HG02884 (cell line): ENCODE results near the gene SLC10A2.
"Not testable (repeated sequence)": the region's sequence is repeated elsewhere in the genome, so short reads cannot be mapped to it uniquely, and the experiment has no call there.

ENCODE experiments used
- ATAC-seq: cut with Tn5 transposase; IDR thresholded peaks from one replicate; pipeline ENCODE4 v1.9.1; 2021; ENCODE audit warnings: mild to moderate bottlenecking, moderate library complexity; ENCODE audit not compliant: unreplicated experiment

Gene SLC10A2, protein sequence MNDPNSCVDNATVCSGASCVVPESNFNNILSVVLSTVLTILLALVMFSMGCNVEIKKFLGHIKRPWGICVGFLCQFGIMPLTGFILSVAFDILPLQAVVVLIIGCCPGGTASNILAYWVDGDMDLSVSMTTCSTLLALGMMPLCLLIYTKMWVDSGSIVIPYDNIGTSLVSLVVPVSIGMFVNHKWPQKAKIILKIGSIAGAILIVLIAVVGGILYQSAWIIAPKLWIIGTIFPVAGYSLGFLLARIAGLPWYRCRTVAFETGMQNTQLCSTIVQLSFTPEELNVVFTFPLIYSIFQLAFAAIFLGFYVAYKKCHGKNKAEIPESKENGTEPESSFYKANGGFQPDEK

DNA sequence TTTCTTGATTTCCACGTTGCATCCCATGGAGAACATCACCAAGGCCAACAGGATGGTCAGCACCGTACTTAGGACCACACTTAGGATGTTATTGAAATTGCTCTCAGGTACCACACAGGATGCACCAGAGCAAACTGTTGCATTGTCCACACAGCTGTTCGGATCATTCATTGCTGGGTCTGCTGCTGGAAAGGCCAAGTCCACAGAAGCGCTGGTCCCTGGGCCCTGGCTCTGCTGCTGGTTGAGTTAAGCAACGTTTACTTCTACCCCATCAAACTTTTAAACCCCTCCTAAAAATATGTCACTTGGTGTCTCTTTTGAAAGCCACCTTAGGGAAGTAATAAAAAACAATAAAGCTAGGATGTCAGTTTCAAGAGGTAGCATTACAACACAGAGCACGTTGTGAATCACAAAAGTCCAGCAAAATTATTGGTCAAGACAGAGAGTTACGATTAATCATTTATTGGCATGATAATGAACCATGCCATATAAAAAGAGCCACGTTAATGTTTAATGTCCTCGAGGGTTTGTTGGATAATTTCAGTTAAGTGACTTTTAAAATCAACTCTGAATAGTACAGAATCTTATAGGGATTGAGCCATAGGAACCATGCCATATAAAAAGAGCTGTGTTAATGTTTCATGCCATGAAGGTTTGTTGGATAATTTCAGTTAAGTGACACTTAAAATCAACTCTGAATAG, at the start of gene SLC10A2:
TSS of gene SLC10A2 (minus strand) at position 339 of the 702 bp plus-strand sequence. CDS start at position 171, 168 bp downstream.
- ATAC-seq: no peak

DNA sequence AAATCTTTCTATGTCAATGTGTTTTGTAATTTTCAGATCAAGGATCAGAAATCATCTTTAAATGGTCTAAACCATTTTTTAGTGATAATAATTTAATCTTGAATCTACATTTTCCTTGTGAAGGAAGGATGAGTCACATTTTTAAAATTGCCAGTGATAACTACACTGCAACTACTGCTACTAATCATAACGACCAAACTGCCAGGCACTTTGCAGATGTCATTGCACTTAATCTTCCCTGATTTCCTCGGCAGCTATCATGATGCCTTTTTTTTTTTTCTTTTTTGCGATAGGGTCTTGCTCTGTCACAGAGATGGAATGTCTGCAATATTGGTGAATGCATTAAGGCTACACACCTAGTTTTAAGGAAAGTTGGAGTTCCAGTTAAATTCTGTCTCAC, 41.4 kb upstream of the SLC10A2 start:
- ATAC-seq: no peak

- no peak for ATAC-seq
Observed at GRCh38 chr13:103104340-103104739, 38.1 kb upstream of the SLC10A2 start.

GRCh38 chr13:103103456-103103855, 37.2 kb upstream of the SLC10A2 start:
- ATAC-seq: not testable (repeated sequence)

DNA sequence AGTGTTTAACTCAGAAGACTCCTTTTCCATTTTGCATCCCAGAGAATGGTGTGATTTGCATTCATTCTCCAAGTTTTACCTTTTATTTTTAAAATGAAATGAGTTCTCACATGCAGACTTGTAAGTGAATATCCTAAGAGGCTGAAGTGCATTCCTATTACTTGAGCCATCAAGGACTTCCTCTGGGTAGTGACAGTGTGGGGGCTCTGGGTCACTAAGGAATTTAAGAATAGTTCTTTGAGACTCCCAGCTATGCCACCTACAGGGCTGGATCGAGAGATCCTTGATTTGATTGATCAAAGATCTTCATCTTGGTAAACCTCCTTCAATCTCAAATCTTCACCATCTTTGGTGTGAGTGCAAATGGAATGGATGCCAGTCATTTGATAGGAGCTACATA, 36.3 kb upstream of the SLC10A2 start:
- ATAC-seq: no peak

- ATAC-seq: no peak
Observed at GRCh38 chr13:103101901-103102300, 35.7 kb upstream of the SLC10A2 start.

DNA sequence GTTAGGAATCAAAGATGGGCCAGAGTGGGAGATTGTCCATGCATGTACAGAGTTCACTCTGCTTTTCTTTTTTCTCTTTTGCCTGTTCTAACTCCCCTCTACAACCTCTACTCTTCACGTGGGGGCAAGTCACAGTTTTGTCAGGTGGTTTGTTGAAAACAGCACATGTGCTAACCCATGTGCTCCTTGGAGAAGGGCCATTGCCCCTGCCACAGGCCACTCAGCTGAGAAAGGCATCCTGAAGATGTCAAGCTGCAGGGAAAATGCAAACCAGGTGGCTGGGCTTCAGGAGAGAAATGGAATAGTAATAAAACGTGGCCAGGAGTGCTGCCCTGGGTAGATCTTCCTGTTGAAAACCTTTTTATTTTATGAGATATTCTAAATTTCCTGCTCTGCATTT, 35.3 kb upstream of the SLC10A2 start:
- no peak for ATAC-seq

DNA sequence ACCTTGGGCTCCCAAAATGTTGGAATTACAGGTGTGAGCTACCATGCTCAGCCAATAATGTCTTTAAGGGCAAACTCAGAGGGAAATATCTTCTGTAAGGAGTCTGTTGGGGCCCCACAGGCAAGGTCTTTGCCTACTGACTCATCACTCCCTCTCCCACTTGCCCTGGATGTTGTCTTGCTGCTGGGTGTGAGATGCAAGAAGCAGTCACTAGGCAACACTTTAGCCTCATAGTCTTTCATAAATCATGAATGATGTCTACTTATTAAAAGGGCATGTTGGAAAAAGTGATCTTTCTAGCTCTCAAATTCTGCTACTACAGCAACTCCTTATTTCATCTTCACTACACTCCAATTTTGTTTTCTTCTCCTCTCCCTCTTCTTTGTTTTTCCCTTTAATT, 34.6 kb upstream of the SLC10A2 start:
- no peak for ATAC-seq

- no peak for ATAC-seq
Observed at GRCh38 chr13:103099722-103100293, 33.6 kb upstream of the SLC10A2 start.

GRCh38 chr13:103098535-103098934, 32.3 kb upstream of the SLC10A2 start:
- no peak for ATAC-seq

- no peak for ATAC-seq
Observed at GRCh38 chr13:103097366-103097928, 31.2 kb upstream of the SLC10A2 start.

GRCh38 chr13:103093649-103094048, 27.4 kb upstream of the SLC10A2 start:
- not testable (repeated sequence) for ATAC-seq

DNA sequence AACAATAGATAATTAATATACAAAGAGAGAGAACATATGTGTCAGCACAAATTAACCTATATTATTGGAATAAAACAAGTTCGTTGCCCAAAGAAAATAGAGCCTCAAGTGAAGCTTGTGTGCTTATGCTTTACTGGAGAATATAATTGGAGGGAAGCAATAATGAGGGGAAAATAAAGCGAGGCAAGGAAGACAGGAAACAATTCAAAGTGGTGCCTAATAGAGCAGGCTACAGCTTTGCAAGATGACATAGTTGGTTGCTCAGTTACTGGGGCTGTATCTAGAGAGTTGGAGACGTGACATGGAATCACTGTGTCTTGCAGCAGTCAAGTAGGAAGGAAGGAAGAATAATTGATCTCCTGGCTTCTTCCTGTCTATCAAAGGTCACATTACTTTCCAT, 21.1 kb upstream of the SLC10A2 start:
- no peak for ATAC-seq

DNA sequence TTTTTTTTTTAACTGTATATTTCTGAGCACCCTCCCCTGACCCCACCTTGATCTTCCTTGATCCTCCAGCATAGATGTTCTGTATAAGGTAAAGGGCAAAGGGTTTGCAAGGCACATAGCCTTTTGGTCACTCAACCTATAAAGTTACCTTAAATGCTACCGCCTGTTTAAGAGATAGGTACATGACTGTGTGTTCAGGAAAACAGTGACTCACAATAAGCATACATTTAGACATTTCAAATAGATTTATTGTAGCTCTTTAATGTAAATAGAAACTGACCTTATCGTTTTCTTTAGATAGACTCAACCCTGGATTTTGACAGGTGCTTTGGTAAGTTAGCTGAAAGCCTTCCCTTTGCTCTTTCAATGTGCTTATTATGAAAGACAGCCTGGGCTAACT, 15.2 kb upstream of the SLC10A2 start:
- no peak for ATAC-seq

DNA sequence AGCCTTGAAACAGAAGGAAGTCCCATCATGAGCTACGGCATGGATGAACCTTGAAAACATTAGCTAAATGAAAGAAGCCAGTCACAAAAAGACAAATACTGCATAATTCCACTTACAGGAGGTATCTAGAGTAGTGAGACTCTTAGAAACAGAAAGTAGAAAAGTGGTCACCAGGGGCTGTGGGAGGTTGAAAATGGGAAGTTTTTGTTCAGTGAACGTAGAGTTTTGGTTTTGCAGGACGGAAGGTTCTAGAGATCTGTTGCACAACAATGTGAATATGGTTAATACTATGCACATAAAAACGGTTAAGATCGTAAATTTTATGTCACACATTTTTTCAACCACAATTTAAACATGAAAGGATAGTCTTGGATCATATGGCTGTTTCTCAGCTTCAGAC, 11.9 kb upstream of the SLC10A2 start:
- peak; percentile 96 for ATAC-seq

- ATAC-seq: no peak
Observed at GRCh38 chr13:103068836-103069235, 2.6 kb upstream of the SLC10A2 start.

GRCh38 chr13:103067751-103068555, 1.7 kb upstream of the SLC10A2 start:
- ATAC-seq: peak; percentile 59

DNA sequence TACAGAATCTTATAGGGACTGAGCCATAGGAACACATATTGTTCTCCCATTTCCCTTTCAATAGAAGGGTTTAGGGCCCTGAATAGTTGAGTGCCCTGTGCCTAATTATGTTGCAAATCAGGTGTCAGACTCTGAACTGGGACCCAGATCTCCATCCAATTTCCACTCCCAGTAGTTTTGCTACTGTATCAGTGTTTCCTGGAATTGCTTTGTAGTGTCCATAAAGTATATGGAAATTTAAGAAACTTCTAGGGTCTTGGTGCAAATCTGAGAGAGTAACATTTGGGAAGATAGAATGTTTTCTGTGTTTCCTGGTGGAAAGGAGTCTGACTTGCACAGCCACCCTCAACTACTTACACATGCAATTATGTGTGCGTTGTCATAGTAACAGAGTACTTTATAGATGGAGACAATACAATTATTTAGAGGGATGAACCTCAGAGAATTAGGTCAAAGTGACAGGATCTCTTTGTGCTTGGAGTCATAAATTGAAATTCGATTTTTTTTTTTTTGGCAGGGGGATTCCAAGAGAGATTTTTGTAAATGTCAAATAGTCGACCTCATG, 646 bp upstream of the SLC10A2 start:
- ATAC-seq: no peak

DNA sequence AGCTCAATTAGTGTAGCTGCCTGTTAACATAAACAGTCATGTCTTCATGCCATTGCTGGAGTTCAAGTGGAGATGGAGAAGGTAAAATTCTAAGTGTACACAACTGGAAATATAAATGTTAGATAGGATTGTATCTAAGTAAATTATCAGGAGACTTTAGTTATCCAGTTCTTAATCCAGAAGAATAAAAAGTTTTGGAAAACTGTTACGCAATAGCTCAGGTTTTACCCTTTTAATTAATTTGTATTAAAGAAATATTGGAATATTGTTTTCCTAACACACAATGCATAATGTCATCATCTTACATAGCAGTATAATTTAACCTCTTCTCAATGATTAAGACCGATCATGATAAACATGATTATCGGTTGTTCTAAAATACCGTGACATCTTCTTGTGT, 2.8 kb downstream of the SLC10A2 start:
- no peak for ATAC-seq

- ATAC-seq: no peak
Observed at GRCh38 chr13:103062079-103062478, 4.1 kb downstream of the SLC10A2 start.

DNA sequence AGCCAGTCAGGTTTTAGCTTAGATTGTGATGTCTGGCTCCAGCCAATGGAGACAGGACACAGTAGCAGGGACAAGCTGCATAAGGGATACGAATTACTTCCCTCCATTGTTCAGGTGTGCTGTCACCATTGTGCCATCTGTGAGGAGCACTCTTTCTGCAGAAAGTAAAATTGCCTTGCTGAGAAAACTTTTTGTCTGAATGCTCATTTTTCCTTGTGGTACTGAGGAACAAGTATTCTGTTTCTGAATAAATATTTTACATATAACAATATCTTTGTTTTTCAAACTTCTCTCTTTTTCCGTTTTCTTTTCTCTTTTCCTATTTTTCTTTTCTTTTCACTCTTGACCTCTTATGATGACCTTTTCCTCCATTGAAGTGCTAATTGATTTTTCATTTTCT, 10.2 kb downstream of the SLC10A2 start:
- ATAC-seq: no peak
